Activated CD8-positive, alpha-beta memory T cell treated with anti-CD3 and anti-CD28 coated beads for 1 hour (primary cell): ENCODE results near the gene FLNC.

Experiments
- DNase-seq, 2 donors: peaks; one replicate each; pipeline ENCODE4 v3.0.0-alpha.2; 2020; ENCODE audit warnings: low read depth in 1 of 2; ENCODE audit errors: extremely low read depth in 1 of 2

The FLNC gene

DNA sequence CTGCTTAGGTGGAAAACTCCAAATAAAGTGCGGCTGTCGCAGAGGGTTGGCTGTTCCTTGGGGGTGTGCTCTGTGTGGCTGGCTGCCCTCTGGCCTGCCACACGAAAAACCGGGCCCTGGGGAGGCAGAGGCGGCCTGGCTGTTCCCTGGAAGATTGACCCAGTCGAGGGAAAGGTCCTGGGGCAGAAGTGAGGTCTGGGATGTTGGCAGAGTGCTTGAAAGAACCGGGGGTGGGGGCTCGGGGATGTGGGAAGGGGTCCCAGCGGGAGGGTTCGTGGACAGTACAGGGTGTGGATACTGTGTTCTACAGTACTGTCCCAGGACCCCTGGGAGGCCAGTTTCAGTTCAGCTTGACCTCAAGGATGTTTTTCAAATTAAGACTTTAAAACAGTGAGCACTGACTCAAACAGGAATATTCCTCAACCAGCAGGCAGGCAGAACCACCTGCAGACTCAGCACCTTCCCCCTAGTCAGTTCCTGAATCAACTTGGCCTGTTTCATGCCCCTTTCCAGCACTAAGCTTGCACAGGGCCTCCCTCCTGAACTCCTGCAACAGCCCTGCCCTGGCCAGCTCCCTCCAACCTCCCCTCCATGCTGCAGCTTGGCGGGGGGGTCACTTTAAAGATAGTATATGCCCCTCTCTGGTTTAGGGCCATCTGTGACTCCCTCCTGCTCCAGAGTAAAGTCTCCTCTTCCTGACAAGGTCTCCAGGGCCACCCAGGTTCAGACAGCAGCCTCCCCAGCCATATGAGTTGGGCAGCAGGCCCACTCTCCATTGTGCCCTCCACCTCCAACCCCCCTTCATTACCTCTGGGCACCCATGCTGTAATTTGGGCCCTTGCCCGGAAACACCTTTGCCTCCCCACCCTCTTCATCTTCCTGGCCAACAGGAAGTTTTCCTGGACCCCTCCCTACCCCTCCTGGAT, 29.3 kb downstream of the FLNC start:
- DNase-seq: no peak

DNA sequence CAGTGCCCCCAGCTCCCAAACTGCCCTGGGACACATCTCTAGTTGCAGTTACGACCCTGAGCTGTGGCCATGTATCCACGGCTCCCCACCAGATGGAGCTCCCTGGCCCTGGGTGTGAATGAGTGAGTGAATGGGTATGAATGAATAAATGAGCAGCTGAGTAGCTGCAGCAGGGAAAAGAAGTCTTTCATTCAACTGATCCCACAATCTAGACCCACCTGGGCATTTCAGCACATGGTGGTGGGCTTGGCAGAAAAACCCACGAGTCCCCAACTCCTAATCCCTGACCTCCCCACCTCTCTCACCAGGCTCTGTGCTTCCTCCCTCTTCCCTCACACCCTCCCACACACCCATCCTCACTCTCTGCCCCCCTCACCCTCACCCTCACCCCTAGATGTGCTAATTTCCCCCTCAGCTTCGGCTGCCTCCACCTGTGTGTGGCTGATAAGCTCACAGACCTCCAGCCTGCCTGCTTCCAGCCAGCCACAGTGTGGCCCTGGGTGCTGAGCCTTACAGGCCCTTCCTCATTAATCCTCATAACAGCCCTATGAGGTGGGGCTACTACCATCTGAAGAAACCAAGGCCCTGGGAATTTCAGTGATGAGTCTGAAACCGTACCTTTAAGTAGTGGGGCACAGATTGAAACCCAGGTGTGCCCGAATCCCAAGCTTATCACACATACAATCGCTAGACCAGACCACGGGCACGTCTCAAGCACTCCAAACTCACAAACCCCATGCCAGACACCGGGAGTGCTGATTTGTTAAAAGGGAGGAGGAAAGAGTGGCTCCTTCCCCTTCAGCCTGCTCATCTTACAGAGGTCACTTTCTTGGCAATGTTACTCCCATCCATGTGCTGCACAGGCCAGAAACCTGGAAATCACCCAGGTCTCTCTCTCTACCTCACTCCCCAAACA, 30.2 kb downstream of the FLNC start:
- DNase-seq: no peak

DNA sequence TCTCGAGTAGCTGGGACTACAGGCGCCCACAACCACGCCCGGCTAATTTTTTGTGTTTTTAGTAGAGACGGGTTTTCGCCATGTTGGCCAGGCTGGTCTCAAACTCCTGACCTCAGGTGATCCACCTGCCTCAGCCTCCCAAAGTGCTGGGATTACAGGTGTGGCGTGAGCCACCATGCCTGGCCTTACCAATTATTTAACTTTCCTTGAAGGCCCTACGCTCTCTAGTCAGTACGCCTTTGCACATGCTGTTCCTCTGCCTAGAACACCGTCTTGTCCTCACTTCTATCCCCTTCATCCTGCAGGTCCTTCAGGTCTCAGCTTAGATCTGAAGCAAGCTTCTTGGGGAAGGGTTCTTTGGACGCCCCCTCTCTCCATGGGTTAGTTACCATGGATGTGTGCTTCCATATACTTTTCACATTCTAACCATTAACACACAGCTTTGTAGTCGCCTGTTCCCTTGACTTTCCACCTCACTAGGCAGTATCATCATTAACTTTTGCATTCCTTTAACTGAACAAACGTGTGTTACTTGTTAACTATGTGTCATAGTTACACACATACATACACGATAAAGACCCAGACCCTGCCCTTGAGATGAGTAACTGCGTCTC, 31.9 kb downstream of the FLNC start:
- DNase-seq: no peak

DNA sequence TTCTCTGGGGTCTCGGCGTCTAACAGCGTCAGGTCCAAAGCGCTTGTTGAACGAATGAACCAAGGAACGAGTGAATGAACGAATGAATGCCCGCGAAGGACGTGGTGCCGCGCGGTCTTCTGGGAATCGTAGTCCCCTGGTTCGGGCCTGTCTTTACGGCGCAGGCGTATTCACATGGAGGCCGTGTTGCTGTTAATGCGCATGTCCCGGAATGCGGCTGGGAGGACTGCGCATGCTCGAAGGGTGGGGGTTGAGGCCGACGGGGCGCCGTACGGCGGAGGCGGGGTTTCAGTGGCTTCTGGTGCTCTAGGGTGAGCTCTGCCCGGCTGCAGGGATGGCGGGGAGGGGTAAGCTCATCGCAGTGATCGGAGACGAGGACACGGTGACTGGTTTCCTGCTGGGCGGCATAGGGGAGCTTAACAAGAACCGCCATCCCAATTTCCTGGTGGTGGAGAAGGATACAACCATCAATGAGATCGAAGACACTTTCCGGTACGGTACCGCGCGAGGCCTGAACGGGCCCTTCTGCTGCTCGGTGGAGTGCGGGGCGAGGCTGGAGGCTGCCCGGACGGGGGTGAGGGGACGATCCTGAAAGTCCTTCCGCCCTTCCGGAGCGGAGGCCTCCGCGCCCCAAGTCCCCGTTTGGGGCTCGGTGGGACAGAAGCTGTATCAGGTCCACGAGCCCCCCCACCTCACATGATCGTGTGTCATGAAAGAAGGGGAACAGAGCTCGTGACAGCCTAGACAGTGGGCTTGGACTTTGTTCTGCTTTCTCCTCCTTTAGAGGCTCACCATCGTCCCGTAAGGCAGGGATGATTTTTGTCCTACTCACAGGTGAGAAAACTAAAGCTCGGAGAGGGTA, 32.6 kb downstream of the FLNC start, which contains the start of gene ATP6V1F:
Gene ATP6V1F, plus strand, starts transcription at position 286 of the 862 bp plus-strand sequence. Its CDS starts 49 bp downstream, at position 335.
- peak; percentile 95 to 97 for DNase-seq

DNA sequence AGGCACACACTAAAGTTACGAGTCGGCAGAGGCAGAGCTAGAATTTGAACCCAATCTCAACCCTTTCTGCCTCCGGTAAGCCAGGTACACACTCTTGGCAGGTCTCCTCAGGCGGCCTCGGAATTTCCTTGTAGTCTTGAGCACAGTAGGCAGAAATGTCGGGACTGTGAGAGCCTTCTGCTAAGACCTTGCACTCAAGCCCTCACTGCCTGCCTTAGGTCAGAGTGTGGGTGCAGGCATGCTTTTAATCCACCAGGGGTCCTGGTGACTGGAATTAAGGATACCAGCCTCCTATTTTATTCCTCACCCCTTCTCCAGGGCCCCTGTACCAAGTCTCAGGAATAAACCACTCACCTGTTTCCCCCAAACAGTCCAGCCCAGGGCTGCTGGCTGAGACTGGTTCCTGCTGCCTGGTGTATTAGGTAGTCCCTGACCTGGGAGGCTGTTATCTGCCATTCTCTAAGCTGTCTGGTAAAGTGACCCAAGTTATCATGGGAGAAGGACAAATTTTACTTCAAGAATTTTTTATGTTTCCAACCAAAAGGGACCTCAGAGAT, 33.3 kb downstream of the FLNC start:
- peak in 1 of 2 donors; percentile 8 for DNase-seq

DNA sequence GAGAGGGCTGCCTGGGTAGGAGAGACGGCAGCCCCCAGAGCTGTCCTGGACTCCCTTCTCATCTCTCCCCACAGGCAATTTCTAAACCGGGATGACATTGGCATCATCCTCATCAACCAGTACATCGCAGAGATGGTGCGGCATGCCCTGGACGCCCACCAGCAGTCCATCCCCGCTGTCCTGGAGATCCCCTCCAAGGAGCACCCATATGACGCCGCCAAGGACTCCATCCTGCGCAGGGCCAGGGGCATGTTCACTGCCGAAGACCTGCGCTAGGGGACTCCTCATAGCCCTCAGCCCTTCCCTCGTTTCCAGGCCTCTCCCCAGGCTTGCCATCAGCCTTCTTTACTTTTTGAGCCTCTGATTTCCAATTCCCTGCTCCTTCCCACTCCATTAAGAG, 35.1 kb downstream of the FLNC start:
- no peak for DNase-seq

DNA sequence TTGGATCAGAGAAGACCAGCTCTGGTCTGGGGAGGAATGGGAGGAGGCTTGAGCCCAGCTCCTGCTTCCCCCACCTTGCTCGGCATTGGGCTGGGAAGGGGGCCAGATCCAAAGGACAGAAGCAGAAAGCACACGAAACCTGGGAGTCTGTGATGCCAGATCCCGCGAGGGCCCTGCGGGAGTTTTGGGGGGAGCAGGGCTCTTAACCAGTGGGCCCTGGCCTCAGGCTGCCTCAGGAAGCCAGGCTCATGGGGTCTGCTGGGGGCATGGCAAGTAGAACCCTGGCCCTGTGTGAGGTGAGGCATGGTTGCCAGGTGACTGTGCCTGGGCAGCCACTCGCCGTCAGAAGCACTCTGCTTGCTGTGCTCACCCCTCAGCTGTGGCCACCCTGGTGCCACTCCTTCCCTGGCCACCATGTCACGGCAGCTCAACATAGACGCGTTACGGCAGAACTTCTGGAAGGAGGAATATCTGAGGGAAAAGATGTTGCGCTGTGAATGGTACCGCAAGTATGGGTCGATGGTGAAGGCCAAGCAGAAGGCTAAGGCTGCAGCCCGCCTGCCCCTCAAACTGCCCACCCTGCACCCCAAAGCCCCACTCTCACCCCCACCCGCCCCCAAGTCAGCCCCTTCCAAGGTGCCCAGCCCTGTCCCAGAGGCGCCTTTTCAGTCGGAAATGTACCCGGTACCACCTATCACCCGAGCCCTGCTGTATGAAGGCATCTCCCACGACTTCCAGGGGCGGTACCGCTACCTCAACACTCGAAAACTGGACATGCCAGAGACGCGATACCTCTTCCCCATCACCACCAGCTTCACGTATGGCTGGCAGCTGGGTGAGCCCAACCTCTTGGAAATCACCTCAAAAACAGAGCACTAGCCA, 36.0 kb downstream of the FLNC start:
- no peak for DNase-seq

DNA sequence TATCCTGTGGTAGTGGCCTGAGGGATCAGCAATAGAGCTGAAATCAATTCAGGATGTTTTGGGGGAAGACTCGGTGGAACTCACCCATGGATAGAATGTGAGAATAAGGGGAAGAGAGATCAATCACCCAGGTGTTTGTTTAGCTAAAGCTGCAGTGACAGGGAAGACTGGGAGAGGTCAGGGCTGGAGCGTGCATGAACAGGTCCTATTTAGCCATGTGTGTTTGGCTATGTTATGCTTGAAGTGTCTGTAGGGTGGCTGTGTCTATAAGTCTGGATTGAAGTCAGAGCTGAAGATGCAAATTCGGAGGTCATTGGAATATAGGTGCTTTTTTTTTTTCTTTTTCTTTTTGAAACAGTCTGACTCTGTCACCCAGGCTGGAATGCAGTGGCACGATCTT, 37.0 kb downstream of the FLNC start:
- no peak for DNase-seq

DNA sequence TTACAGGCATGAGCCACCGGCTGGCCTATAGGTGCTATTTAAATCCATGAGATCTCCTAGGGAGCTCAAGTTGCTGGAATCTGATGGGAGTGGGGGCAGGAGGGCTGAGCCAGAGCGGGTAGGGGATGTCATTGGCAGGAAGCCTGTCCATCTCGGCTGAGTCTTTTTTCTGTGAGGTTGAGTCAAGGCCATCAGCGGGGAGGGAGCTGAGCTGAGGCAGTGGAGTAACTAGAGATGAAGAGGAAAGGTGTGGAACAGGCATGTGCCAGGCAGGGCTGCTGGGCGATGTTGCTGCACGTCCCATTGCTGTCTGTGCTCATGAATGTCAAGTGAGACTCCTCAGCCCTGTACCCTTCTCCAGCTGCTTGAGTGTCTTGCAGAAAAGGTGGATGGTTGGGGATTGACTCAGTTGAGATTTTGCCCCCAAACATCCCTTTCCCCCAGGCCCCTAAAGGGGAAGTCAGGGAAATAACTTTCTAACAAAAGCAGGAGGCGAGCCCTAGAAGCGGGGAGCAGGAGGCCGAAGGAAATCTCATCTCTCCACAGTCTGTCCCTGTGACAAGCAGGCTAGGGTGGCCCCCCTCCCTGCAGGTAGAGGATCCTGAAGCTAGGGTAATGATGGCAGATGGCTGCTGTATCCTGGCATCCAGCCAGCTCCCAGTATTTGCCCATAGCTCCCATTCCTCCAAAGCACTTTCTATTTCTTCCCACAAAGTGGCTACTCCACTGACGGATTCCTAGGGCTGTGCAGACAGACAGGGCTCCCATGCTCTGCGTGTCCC, 37.8 kb downstream of the FLNC start:
- no peak for DNase-seq

DNA sequence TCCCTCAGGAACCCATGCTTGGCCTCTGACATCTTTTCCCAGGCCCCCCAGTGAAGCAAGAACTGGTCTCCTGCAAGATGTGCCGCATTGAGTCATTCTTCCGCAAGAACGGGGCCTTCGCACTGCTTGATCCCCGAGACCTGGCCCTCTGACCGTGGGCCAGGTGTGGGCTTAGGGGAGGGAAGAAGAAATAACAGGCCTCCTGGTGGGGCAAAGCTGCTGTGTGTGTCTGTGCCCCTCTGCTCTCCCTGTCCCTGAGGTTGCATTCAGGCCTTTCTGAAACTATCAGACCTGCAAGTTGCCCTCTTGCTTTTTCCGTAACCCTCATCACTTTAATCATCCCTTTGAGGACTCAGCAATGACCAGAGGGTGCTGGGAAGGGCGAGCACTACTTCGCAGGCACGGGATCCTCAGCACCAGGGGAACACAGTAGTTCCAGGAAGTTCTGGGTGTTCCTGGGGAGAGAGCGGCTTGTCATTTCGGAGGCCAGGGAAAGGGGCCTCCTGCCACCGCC, 38.5 kb downstream of the FLNC start:
- DNase-seq: no peak

DNA sequence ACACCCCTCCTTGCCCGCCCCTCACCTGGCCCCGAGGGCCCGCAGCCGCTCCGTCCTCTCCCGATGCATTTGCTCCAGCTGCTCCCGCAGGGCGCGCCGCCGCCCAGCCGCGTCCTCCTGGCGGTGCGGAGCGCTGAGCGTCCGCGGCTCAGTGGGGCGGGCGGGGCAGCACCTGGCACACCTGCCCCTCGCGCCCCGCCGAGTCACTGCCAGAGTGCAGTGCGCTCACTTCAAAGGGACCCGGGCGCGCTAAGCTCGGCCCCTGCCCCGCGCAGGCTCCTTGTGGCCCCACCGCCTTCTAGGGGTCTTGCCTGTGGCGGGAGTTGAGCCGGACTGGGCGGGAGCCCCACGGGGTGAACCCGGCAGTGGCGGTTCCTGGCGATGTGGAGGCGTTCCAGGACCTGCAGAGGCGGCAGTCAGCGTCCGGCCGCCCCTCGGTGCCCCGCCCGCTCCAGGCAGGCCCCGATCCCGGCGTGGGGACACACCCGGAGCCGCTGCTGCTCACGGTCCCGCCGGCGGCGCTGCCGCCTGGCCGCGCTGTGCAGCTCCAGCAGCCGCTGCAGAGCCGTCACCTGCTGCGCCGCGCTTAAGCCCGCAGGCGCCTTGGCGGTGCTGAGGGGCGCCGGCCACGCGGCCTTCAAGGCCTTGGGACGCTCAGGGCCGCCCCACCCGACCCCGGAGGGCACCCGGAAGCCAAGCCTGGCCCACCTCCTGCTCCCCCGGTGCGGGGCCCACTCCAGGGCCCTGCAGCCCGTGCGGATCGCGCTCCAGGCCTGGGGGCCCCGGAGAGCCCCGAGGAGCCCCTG, 39.1 kb downstream of the FLNC start:
- peak in 1 of 2 donors; percentile 28 for DNase-seq

DNA sequence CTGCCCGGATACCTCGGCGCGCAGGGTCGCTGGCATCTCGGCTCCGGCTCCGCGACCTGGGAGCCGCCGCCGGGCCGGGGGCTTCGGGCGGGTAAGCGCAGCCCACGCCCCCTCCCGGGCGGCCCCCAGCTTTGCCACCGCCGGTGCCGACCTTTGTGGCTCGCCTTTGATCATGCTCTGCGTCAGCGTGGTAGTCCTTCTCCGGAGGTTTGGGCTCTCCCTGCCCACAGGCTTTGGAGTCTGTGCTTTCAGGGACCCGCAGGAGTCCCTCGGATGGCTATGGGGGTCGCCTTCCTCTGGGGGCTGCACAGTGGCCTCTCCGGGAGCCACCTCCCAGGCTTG, 39.7 kb downstream of the FLNC start:
- no peak for DNase-seq

DNA sequence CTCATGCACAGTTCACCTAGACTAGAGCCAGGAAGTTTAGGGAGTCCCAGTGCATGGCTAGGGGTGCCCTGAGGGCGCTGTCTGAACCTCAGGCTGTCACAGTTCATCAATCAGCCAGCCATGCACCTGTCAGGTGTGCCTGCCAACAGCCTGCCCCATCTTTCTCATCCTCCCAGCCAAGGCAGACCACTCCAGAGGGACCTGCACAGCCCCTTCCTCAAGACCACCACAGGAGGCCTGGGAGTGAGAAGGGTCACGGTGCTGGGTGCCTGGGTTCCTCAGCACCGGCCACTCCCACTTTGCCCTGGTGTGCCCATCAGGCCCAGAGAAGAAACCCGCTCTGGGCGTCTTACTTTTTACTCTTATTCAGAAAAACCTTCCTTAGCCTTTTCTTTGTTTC, 40.8 kb downstream of the FLNC start:
- no peak for DNase-seq

DNA sequence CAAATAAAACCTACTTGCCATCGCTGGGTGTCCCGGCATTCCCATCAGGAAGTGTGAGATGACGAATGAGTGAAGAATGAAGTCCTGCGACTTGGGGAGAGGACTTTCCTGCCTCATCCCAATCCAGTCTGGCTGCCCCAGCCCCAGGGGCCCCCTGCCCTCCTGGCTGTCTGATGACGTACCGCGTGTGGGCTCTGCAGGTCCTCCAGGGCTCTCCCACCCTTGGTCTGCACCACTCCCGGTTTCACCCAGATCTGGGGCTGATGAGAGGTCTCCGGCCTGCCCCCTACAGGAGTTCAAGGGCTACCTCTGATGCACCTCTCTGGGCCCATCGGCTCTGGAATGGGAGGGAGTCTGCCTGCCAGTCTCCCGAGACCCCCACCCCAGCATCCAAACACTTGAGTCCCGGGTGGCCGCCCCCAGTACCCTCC, 42.2 kb downstream of the FLNC start:
- DNase-seq: no peak

DNA sequence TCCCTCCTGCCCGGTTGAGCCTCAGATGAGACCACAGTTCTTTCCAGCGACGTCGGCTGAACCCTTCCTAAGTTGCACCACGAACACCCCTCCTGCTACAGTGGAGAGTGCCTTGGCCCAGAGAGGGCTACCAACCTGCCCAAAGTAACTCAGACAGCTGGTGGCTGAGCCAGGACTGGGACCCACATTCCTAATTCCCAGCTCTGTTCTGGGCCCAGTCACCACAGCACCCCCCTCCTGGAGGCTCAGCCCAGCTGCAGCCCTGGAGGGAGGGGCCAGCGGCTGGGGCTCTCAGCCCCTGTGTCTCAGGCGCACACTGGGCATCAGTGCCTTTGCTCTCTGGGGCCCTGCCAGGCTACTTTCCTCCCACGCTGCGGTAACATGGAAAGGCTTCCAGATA, 43.0 kb downstream of the FLNC start:
- DNase-seq: no peak

DNA sequence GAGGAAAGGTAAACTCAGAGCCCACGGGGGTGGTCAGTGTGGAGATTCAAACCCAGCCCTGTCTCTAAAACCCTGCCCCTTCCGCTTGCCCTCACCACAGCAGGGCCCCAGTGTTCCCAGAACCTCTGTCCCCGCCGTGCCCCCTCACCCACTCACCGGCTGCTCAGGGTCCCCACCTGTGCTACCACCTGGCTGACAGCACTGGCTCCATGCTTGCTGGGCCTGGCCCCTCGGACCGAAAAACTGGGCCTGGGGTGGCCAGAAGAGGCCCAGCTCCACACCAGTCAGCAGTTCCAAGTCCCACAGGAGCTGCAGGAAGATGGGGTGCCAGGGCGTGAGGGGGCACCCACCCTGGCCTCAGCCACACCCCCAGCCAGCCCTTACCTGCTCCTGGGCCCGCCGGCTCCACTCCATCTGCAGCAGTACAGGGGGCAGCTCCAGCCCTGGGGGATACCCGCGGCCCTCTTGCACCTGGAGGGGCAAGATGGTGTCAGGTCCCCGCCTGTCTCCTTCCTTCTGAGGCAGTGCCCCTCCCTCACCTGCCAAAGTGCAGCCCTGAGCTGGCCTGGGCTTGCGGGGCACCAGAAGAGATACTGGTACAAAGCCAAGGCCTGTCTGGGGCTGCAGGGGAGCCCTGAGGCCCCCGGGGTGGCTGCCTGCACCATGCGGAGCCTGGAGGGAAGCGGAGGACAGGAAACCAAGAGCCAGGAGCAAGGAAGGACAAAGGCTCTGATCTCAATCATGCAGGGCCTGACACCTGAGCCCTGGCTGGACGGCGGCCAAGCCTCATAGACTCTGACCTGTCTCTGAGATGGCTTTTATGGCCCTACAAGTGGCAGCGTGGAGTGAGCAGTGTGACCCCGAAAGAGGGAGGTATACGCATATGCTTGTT, 44.2 kb downstream of the FLNC start:
- DNase-seq: no peak
